DOHH2 (cell line): ENCODE measurements around the gene KIF9.

Experiments
- H3F3A ChIP-seq: fragments of 200-600 bp; sonication (generic), shearing (Covaris generic); 2 replicates; pipeline ENCODE4 v1.6.0; 2016; ENCODE audit warnings: antibody characterized with exemption, mild to moderate bottlenecking; ENCODE audit not compliant: control insufficient read depth, insufficient read depth
- H3K27ac ChIP-seq: fragments of 200-600 bp; sonication (generic); 2 replicates; pipeline ENCODE4 v1.5.1; 2014; ENCODE audit warnings: low read depth, mild to moderate bottlenecking, low read length, moderate library complexity
- H3K27me3 ChIP-seq: fragments of 200-600 bp; sonication (generic); 2 replicates; pipeline ENCODE4 v1.6.1; 2014; ENCODE audit warnings: mild to moderate bottlenecking, low read length, mixed read lengths; ENCODE audit not compliant: control insufficient read depth
- H3K36me3 ChIP-seq: fragments of 200-600 bp; sonication (generic); 2 replicates; pipeline ENCODE4 v1.6.1; 2014; ENCODE audit warnings: mild to moderate bottlenecking, low read length, moderate library complexity, mixed read lengths; ENCODE audit not compliant: control insufficient read depth
- H3K4me1 ChIP-seq: fragments of 200-600 bp; sonication (generic); 2 replicates; pipeline ENCODE4 v1.6.1; 2014; ENCODE audit warnings: mild to moderate bottlenecking, low read length, mixed read lengths; ENCODE audit not compliant: control insufficient read depth
- H3K4me2 ChIP-seq: fragments of 200-600 bp; sonication (generic); 2 replicates; pipeline ENCODE4 v1.6.0; 2014; ENCODE audit warnings: mild to moderate bottlenecking, low read length, moderate library complexity
- H3K4me3 ChIP-seq: fragments of 200-600 bp; sonication (generic); 2 replicates; pipeline ENCODE4 v1.5.1; 2014; ENCODE audit warnings: mild to moderate bottlenecking, low read length, mixed read lengths
- H3K79me2 ChIP-seq: fragments of 200-600 bp; sonication (generic); 2 replicates; pipeline ENCODE4 v1.6.1; 2014; ENCODE audit warnings: mild to moderate bottlenecking, low read length, mixed read lengths; ENCODE audit not compliant: control insufficient read depth
- H3K9me2 ChIP-seq: fragments of 200-600 bp; sonication (generic); replicated peaks from 2 replicates; pipeline ENCODE4 v1.6.1; 2014; ENCODE audit warnings: mild to moderate bottlenecking, low read length, mixed read lengths; ENCODE audit not compliant: control insufficient read depth
- H3K9me3 ChIP-seq: fragments of 200-600 bp; sonication (generic); 2 replicates; pipeline ENCODE4 v1.6.1; 2014; ENCODE audit warnings: antibody characterized with exemption, low read length, mixed read lengths; ENCODE audit not compliant: control insufficient read depth, insufficient read depth
- H4K20me1 ChIP-seq: fragments of 200-600 bp; sonication (generic); 2 replicates; pipeline ENCODE4 v1.6.0; 2014; ENCODE audit warnings: low read depth, mild to moderate bottlenecking, antibody characterized with exemption, low read length, moderate library complexity; ENCODE audit not compliant: control insufficient read depth, insufficient read depth
- CTCF ChIP-seq: fragments of 200-600 bp; sonication (generic); IDR thresholded peaks from one replicate; pipeline ENCODE4 v1.5.1; 2014; ENCODE audit warnings: antibody characterized with exemption, mild to moderate bottlenecking, low read depth, low read length; ENCODE audit not compliant: poor library complexity, severe bottlenecking
- EZH2phosphoT487 ChIP-seq: fragments of 200-600 bp; sonication (generic); IDR thresholded peaks from 2 replicates; pipeline ENCODE4 v1.6.1; 2017; ENCODE audit warnings: borderline replicate concordance, mild to moderate bottlenecking, antibody characterized with exemption, low read length, moderate library complexity, mixed read lengths

KIF9 gene

GRCh38 chr3:47225310-47225906, 57.2 kb downstream of the KIF9 start:
- TF ChIP-seq EZH2phosphoT487: no peak
- TF ChIP-seq CTCF: no peak
- Histone ChIP-seq H4K20me1 (no peaks in the 10 kb centered on the region), H3K79me2 (no peaks in the 10 kb centered on the region), H3K36me3 (no peaks in the 10 kb centered on the region), H3K9me3 (no peaks in the 10 kb centered on the region), H3K4me2 (no peak overlapping the region), H3K4me1 (peaks cover 20% of the 10 kb centered on the region), H3K9me2 (no peaks in the 10 kb centered on the region), H3F3A (no peaks in the 10 kb centered on the region), H3K4me3 (no peak overlapping the region), H3K27ac (no peak overlapping the region), H3K27me3 (0 out of 2 replicates have a peak, but pooled peaks cover 2% of the 10 kb centered on the region)

GRCh38 chr3:47223755-47224154, 58.8 kb downstream of the KIF9 start:
- no peak overlapping the region for H3K27ac ChIP-seq
- 0 out of 2 replicates have a peak, but pooled peaks cover 2% of the 10 kb centered on the region for H3K27me3 ChIP-seq
- H3K9me3 ChIP-seq: no peaks in the 10 kb centered on the region
- peaks cover 20% of the 10 kb centered on the region for H3K4me1 ChIP-seq
- H4K20me1 ChIP-seq: no peaks in the 10 kb centered on the region
- no peaks in the 10 kb centered on the region for H3K79me2 ChIP-seq
- TF ChIP-seq CTCF (no peak), EZH2phosphoT487 (no peak)
- no peaks in the 10 kb centered on the region for H3F3A ChIP-seq
- H3K4me3 ChIP-seq: no peak overlapping the region
- no peaks in the 10 kb centered on the region for H3K36me3 ChIP-seq
- H3K9me2 ChIP-seq: no peaks in the 10 kb centered on the region
- no peak overlapping the region for H3K4me2 ChIP-seq

GRCh38 chr3:47221798-47222197, 60.8 kb downstream of the KIF9 start:
- Histone ChIP-seq H3K27ac (no peak overlapping the region), H3K9me3 (no peaks in the 10 kb centered on the region), H3K4me3 (no peak overlapping the region), H3K4me2 (no peak overlapping the region), H3K27me3 (0 out of 2 replicates have a peak, but pooled peaks cover 2% of the 10 kb centered on the region), H4K20me1 (no peaks in the 10 kb centered on the region), H3K9me2 (no peaks in the 10 kb centered on the region), H3K79me2 (no peaks in the 10 kb centered on the region), H3K36me3 (no peaks in the 10 kb centered on the region), H3K4me1 (peaks cover 7% of the 10 kb centered on the region; the same call in 1 of the 2 replicates), H3F3A (no peaks in the 10 kb centered on the region)
- TF ChIP-seq CTCF (no peak), EZH2phosphoT487 (no peak)
